HUES64 (cell line): Measurements from ENCODE around the gene ARVCF.
A peak's percentile ranks its signal among the peaks of the same experiment; 100 is the strongest.
"Not testable (repeated sequence)": the region's sequence is repeated elsewhere in the genome, so short reads cannot be mapped to it uniquely, and the experiment has no call there.

Source experiments
- H3K27ac ChIP-seq: 2 replicates; pipeline ENCODE4 v1.7.0; 2013; ENCODE audit warnings: low read depth, low read length, inconsistent platforms
- H3K27me3 ChIP-seq: 2 replicates; pipeline ENCODE4 v1.6.1; 2013; ENCODE audit warnings: mild to moderate bottlenecking, low read length; ENCODE audit not compliant: insufficient read depth
- H3K36me3 ChIP-seq: 2 replicates; pipeline ENCODE4 v1.6.1; 2013; ENCODE audit warnings: mild to moderate bottlenecking, low read length; ENCODE audit not compliant: insufficient read depth
- H3K4me1 ChIP-seq: 2 replicates; pipeline ENCODE4 v1.6.1; 2013; ENCODE audit warnings: mild to moderate bottlenecking, low read length, moderate library complexity; ENCODE audit not compliant: insufficient read depth
- H3K4me3 ChIP-seq: 2 replicates; pipeline ENCODE4 v1.5.1; 2013; ENCODE audit warnings: mild to moderate bottlenecking, low read length, moderate library complexity
- H3K9ac ChIP-seq: 2 replicates; pipeline ENCODE4 v1.6.1; 2013; ENCODE audit warnings: mild to moderate bottlenecking, low read depth, low read length
- H3K9me3 ChIP-seq: 2 replicates; pipeline ENCODE4 v1.6.1; 2013; ENCODE audit warnings: low read depth, low read length; ENCODE audit not compliant: insufficient read depth
- WGBS: fragments of 150-250, 120-280 bp; methylation state at CpG from one replicate; pipeline ENCODE4 v1.1.7; 2013; ENCODE audit warnings: missing lambda C conversion rate; 5-methylcytosine and 5-hydroxymethylcytosine counted together

Gene ARVCF

GRCh38 chr22:19940536-19941364 is 75.9 kb downstream of the ARVCF start:
- no peak overlapping the region for H3K27ac ChIP-seq
- H3K4me3 ChIP-seq = peak overlapping the region; percentile 78

GRCh38 chr22:19937616-19938473 is 78.8 kb downstream of the ARVCF start:
- Histone ChIP-seq H3K27me3 (no peaks in the 10 kb centered on the region), H3K27ac (no peak overlapping the region)

More at GRCh38 chr22:19940536-19941364, 75.9 kb downstream of the ARVCF start:
- Histone ChIP-seq H3K9me3 (no peaks in the 10 kb centered on the region), H3K36me3 (peaks cover 3% of the 10 kb centered on the region; the same call in 1 of the 2 replicates), H3K27me3 (no peaks in the 10 kb centered on the region), H3K4me1 (peaks cover 20% of the 10 kb centered on the region), H3K9ac (peak overlapping the region; percentile 79)
- 90% methylated on average over 21 of the region's 21 CpGs for whole genome bisulfite sequencing

GRCh38 chr22:19936513-19936912 is 80.1 kb downstream of the ARVCF start:
- 94% methylated on average over 7 of the region's 7 CpGs for WGBS
- H3K27ac ChIP-seq = no peak overlapping the region
- no peak overlapping the region for H3K4me3 ChIP-seq
- H3K9me3 ChIP-seq = 0 out of 2 replicates have a peak, but pooled peaks cover 5% of the 10 kb centered on the region
- no peaks in the 10 kb centered on the region for H3K4me1 ChIP-seq
- no peak overlapping the region for H3K9ac ChIP-seq
- no peaks in the 10 kb centered on the region for H3K36me3 ChIP-seq
- no peaks in the 10 kb centered on the region for H3K27me3 ChIP-seq

More at GRCh38 chr22:19937616-19938473, 78.8 kb downstream of the ARVCF start:
- Histone ChIP-seq H3K36me3 (no peaks in the 10 kb centered on the region), H3K4me3 (no peak overlapping the region), H3K9ac (no peak overlapping the region), H3K4me1 (peaks cover 8% of the 10 kb centered on the region), H3K9me3 (0 out of 2 replicates have a peak, but pooled peaks cover 5% of the 10 kb centered on the region)
- 94% methylated on average over 14 of the region's 16 CpGs for WGBS

- H3K9ac ChIP-seq, H3K27me3 ChIP-seq, H3K36me3 ChIP-seq, H3K4me1 ChIP-seq, H3K9me3 ChIP-seq, H3K27ac ChIP-seq, H3K4me3 ChIP-seq: not testable (repeated sequence)
- WGBS = 95% methylated on average over 9 of the region's 11 CpGs
These were observed 81.4 kb downstream of the ARVCF start for GRCh38 chr22:19935123-19935718.

GRCh38 chr22:19933341-19934241 is 83.0 kb downstream of the ARVCF start:
- Histone ChIP-seq H3K27me3 (no peaks in the 10 kb centered on the region), H3K4me1 (no peaks in the 10 kb centered on the region), H3K36me3 (no peaks in the 10 kb centered on the region), H3K9ac (no peak overlapping the region), H3K9me3 (0 out of 2 replicates have a peak, but pooled peaks cover 5% of the 10 kb centered on the region), H3K27ac (no peak overlapping the region), H3K4me3 (no peak overlapping the region)
- 84% methylated on average over 9 of the region's 9 CpGs for WGBS

- H3K4me3 ChIP-seq = no peak overlapping the region
- H3K27ac ChIP-seq = no peak overlapping the region
- H3K27me3 ChIP-seq = no peaks in the 10 kb centered on the region
- H3K9me3 ChIP-seq = 0 out of 2 replicates have a peak, but pooled peaks cover 5% of the 10 kb centered on the region
- H3K9ac ChIP-seq = no peak overlapping the region
- 92% methylated on average over 12 of the region's 12 CpGs for WGBS
- H3K36me3 ChIP-seq = no peaks in the 10 kb centered on the region
- no peaks in the 10 kb centered on the region for H3K4me1 ChIP-seq
These were observed 84.0 kb downstream of the ARVCF start for GRCh38 chr22:19932367-19933206.

- H3K4me3 ChIP-seq = no peak overlapping the region
- H3K27me3 ChIP-seq = no peaks in the 10 kb centered on the region
- H3K9ac ChIP-seq = no peak overlapping the region
- H3K36me3 ChIP-seq = no peaks in the 10 kb centered on the region
- no peaks in the 10 kb centered on the region for H3K4me1 ChIP-seq
- 94% methylated on average over 8 of the region's 8 CpGs for WGBS
- H3K27ac ChIP-seq = no peak overlapping the region
- H3K9me3 ChIP-seq = 0 out of 2 replicates have a peak, but pooled peaks cover 5% of the 10 kb centered on the region
These were observed 85.1 kb downstream of the ARVCF start for GRCh38 chr22:19931514-19931913.

- H3K36me3 ChIP-seq = no peaks in the 10 kb centered on the region
- no peak overlapping the region for H3K27ac ChIP-seq
- no peak overlapping the region for H3K9ac ChIP-seq
- 0 out of 2 replicates have a peak, but pooled peaks cover 5% of the 10 kb centered on the region for H3K9me3 ChIP-seq
- no peaks in the 10 kb centered on the region for H3K27me3 ChIP-seq
- no peak overlapping the region for H3K4me3 ChIP-seq
- H3K4me1 ChIP-seq = no peaks in the 10 kb centered on the region
- 91% methylated on average over 21 of the region's 21 CpGs for WGBS
These were observed 85.8 kb downstream of the ARVCF start for GRCh38 chr22:19930551-19931486.
